ENCODE measurements around the gene HNRNPA1L2. TPM values are rescaled to one million over a fixed set of nuclear protein-coding genes. Genes with fewer than 3 reads are reported as not detected.

The HNRNPA1L2 gene
- polyA plus RNA-seq, 3 donors, result 0.79 to 6.8 (median 1.5) TPM

DNA sequence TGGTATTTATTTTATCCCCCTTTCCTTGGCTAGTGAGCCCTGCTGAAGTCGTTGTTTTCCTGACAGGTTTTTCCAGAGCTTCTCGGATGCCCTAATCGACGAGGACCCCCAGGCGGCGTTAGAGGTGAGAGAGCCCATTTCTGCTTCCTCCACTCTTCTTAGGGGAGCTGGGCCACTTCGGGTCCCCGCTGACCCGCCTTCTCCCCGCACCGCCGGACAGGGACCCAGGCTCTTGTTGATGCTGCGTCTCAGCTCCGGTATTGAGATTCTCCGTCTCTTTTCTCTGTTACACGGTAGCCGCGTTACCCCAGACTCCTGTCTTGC lies 10.7 kb downstream of the HNRNPA1L2 start:
- DNase-seq, result no peak
- no peak overlapping the region for H3K27ac Mint-ChIP-seq
- peak overlapping the region; percentile 82 for H2AFZ ChIP-seq (ENCODE audit: insufficient read depth, low read depth, low read length, poor library complexity, severe bottlenecking)
- no peak overlapping the region for H3K4me3 Mint-ChIP-seq
- H3K4me3 ChIP-seq (replicated peaks in 1 of 3; ENCODE audit: low read depth in 2 of 3, low read length in 3 of 3), result peak overlapping the region; percentile 73 to 81 (median 79)
- TF ChIP-seq, protein P1, sequence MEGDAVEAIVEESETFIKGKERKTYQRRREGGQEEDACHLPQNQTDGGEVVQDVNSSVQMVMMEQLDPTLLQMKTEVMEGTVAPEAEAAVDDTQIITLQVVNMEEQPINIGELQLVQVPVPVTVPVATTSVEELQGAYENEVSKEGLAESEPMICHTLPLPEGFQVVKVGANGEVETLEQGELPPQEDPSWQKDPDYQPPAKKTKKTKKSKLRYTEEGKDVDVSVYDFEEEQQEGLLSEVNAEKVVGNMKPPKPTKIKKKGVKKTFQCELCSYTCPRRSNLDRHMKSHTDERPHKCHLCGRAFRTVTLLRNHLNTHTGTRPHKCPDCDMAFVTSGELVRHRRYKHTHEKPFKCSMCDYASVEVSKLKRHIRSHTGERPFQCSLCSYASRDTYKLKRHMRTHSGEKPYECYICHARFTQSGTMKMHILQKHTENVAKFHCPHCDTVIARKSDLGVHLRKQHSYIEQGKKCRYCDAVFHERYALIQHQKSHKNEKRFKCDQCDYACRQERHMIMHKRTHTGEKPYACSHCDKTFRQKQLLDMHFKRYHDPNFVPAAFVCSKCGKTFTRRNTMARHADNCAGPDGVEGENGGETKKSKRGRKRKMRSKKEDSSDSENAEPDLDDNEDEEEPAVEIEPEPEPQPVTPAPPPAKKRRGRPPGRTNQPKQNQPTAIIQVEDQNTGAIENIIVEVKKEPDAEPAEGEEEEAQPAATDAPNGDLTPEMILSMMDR (IDR thresholded peaks at IDR 0.05), result no peak
- peak overlapping the region; percentile 85 to 89 for H3K27ac ChIP-seq (ENCODE audit: low read depth in 1 of 2, low read length in 2 of 2)
- peaks cover 10% of the 10 kb centered on the region for H3K4me1 Mint-ChIP-seq
- no peaks in the 10 kb centered on the region for H3K27me3 ChIP-seq (ENCODE audit: control insufficient read depth in 2 of 2, insufficient read depth in 2 of 2, low read length in 2 of 2)
- peaks cover 29% of the 10 kb centered on the region for H4K20me1 ChIP-seq (ENCODE audit: insufficient read depth, low read length)
- H3K36me3 ChIP-seq (replicated peaks in 1 of 2; ENCODE audit: control insufficient read depth in 1 of 2, insufficient read depth in 2 of 2, low read length in 2 of 2), result peaks cover 3 to 28% of the 10 kb centered on the region in 2 donors
- peaks cover 15 to 23% of the 10 kb centered on the region in 2 donors for H3K36me3 Mint-ChIP-seq
- no peaks in the 10 kb centered on the region for H3K27me3 Mint-ChIP-seq (ENCODE audit: low read depth in 3 of 3)
- WGBS (ENCODE audit: insufficient coverage), result 2% methylated on average over 11 of the region's 18 CpGs
- peaks cover 0 to 3% (median 0%) of the 10 kb centered on the region in 7 donors for H3K9me3 Mint-ChIP-seq
- H3K4me2 ChIP-seq (replicated peaks; ENCODE audit: extremely low read depth, low read length, poor library complexity, severe bottlenecking), result peak overlapping the region; percentile 77
- intact Hi-C loops (cut with micrococcal nuclease), result loop anchor here (5.0 to 10.0 kb wide), 2 partner anchors 198 to 201 kb away; partner anchors contain the start of genes VPS36 (in 2 of the 2) and CKAP2 (in 1 of the 2)
- H3K9me3 ChIP-seq (replicated peaks in 1 of 2; ENCODE audit: control insufficient read depth in 1 of 2, insufficient read depth in 1 of 2, low read length in 2 of 2), result no peaks in the 10 kb centered on the region
- peak overlapping the region; percentile 71 for H3K9ac ChIP-seq (ENCODE audit: insufficient read depth, low read length, poor library complexity, severe bottlenecking)
- H3K79me2 ChIP-seq (ENCODE audit: insufficient read depth, low read length), result peaks cover 72% of the 10 kb centered on the region
- H3K4me1 ChIP-seq (ENCODE audit: control insufficient read depth in 1 of 2, insufficient read depth in 2 of 2, low read length in 2 of 2), result peaks cover 14 to 30% of the 10 kb centered on the region in 2 donors

DNA sequence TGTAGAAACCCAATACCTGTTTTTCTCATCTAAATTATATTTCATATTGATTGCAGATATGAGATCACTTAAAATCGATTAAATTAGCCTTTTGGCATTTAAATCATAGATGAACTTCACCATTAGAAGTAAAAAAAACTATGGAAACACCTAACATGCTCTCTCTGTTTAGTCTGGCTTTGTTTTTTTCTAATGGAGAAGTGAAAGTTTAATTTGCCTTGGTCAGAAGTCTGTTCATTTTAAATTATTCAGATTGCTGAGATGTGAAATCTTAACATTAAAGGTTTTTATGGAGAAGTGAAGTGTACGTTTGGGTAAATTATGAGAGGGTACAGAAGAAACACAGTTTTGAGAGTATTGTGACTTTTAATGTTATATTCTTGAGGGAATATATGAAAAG lies 17.1 kb downstream of the HNRNPA1L2 start:
- no peaks in the 10 kb centered on the region for H3K9me3 Mint-ChIP-seq
- TF ChIP-seq, protein P1 (IDR thresholded peaks at IDR 0.05), result no peak
- no peak overlapping the region for H3K4me3 Mint-ChIP-seq
- Histone ChIP-seq H3K4me1 (ENCODE audit: control insufficient read depth in 1 of 2, insufficient read depth in 2 of 2, low read length in 2 of 2) (peaks cover 2 to 4% of the 10 kb centered on the region in 2 donors), H3K79me2 (ENCODE audit: insufficient read depth, low read length) (peaks cover 35% of the 10 kb centered on the region), H4K20me1 (ENCODE audit: insufficient read depth, low read length) (peaks cover 23% of the 10 kb centered on the region), H2AFZ (ENCODE audit: insufficient read depth, low read depth, low read length, poor library complexity, severe bottlenecking) (no peak overlapping the region), H3K9me3 (replicated peaks in 1 of 2; ENCODE audit: control insufficient read depth in 1 of 2, insufficient read depth in 1 of 2, low read length in 2 of 2) (no peaks in the 10 kb centered on the region), H3K9ac (ENCODE audit: insufficient read depth, low read length, poor library complexity, severe bottlenecking) (no peak overlapping the region), H3K36me3 (replicated peaks in 1 of 2; ENCODE audit: control insufficient read depth in 1 of 2, insufficient read depth in 2 of 2, low read length in 2 of 2) (peaks cover 58 to 75% of the 10 kb centered on the region in 2 donors), H3K4me2 (replicated peaks; ENCODE audit: extremely low read depth, low read length, poor library complexity, severe bottlenecking) (no peak overlapping the region), H3K27ac (ENCODE audit: low read depth in 1 of 2, low read length in 2 of 2) (no peak overlapping the region), H3K4me3 (replicated peaks in 1 of 3; ENCODE audit: low read depth in 2 of 3, low read length in 3 of 3) (no peak overlapping the region), H3K27me3 (ENCODE audit: control insufficient read depth in 2 of 2, insufficient read depth in 2 of 2, low read length in 2 of 2) (no peaks in the 10 kb centered on the region)
- H3K36me3 Mint-ChIP-seq, result peaks cover 46 to 51% of the 10 kb centered on the region in 2 donors
- no CpG with 5 or more reads among the region's 2 CpGs for WGBS (ENCODE audit: insufficient coverage)
- H3K27ac Mint-ChIP-seq, result peak overlapping the region in 1 of 7 donors; percentile 77
- peaks cover 0 to 2% (median 0%) of the 10 kb centered on the region in 3 donors for H3K27me3 Mint-ChIP-seq (ENCODE audit: low read depth in 3 of 3)
- no peaks in the 10 kb centered on the region for H3K4me1 Mint-ChIP-seq
- DNase-seq, result no peak
- intact Hi-C loops (cut with micrococcal nuclease), result loop anchor here in 1 of 2 donors (10.0 kb wide), 1 partner anchor 205 kb away; the partner anchor contains the start of genes CKAP2 and VPS36
